K562 (cell line): ENCODE data around the gene MLST8. TPM values are rescaled to one million over a fixed set of nuclear protein-coding genes. Genes with fewer than 3 reads are reported as not detected.

Source experiments
- ATAC-seq: fragments of 200-7000 bp; cut with Tn5 transposase; 3 replicates; pipeline ENCODE4 v1.9.1; 2020; ENCODE audit warnings: moderate library complexity
- BruUV-seq: library from RNA; stranded (reverse); fragments of 400-500 nt; replicated peaks from 2 replicates; lab custom pipeline; 2021; lab: Mats Ljungman, UMichigan
- CTCF ChIA-PET: fragments of 300-600 bp; formaldehyde crosslinking; extraction: SDS; loops from one replicate; lab custom pipeline; 2021; ENCODE audit warnings: low intra/inter-chr PET ratio; lab: Yijun Ruan, JAX
- POLR2A ChIA-PET: fragments of 300-600, 350-650 bp; sonication (Branson Sonifier 250); formaldehyde crosslinking; extraction: SDS; loops from one replicate; lab custom pipeline; 2021; ENCODE audit warnings: antibody characterized with exemption, inconsistent platforms; lab: Yijun Ruan, JAX
- DNase-seq, 4 experiments: peaks; one replicate each; pipeline versions ENCODE4 v3.0.0 to v3.0.0-alpha.2; 2011 to 2018; ENCODE audit warnings: low spot score in 3 of 4, mixed read lengths in 3 of 4; ENCODE audit errors: extremely low read depth in 1 of 4
- FAIRE-seq: peaks from 2 replicates; lab custom pipeline; 2011; peaks lifted over from hg19 to GRCh38; lab: Jason Lieb, UNC
- H2AFZ ChIP-seq: 2 replicates; pipeline ENCODE4 v1.6.0; 2011; ENCODE audit warnings: low read depth, low read length, control low read depth, inconsistent platforms
- H3K27ac ChIP-seq: fragments of 200-600 bp; 3 replicates; pipeline ENCODE4 v1.8.0; 2011; ENCODE audit warnings: low read depth, mild to moderate bottlenecking, control low read depth, inconsistent platforms, low read length, moderate library complexity, mixed read lengths; ENCODE audit errors: extremely low read depth
- H3K27me3 ChIP-seq, 2 experiments: fragments of 300-600 bp in 1 of 2; 2 replicates in 1 of 2; 3 replicates in 1 of 2; pipeline versions ENCODE4 v1.6.0 to v1.8.0; 2011; ENCODE audit warnings: inconsistent platforms in 2 of 2, low read length in 2 of 2, mild to moderate bottlenecking in 1 of 2, mixed read lengths in 1 of 2, moderate library complexity in 1 of 2; ENCODE audit not compliant: control insufficient read depth in 2 of 2, insufficient read depth in 2 of 2
- H3K36me3 ChIP-seq: fragments of 300-600 bp; 3 replicates; pipeline ENCODE4 v1.8.0; 2011; ENCODE audit warnings: mild to moderate bottlenecking, low read length, inconsistent platforms; ENCODE audit not compliant: control insufficient read depth, insufficient read depth
- H3K4me1 ChIP-seq, 2 experiments: fragments of 200-600 bp in 1 of 2; replicated peaks in 1 of 2; 2 replicates in 1 of 2; 3 replicates in 1 of 2; pipeline versions ENCODE4 v1.5.1 to v1.8.0; 2011; ENCODE audit warnings: inconsistent platforms in 2 of 2, low read length in 2 of 2, mild to moderate bottlenecking in 1 of 2, mixed read lengths in 1 of 2, moderate library complexity in 1 of 2; ENCODE audit not compliant: control insufficient read depth in 2 of 2, insufficient read depth in 2 of 2
- H3K4me2 ChIP-seq: 2 replicates; pipeline ENCODE4 v1.6.1; 2011; ENCODE audit warnings: low read length, control low read depth, inconsistent platforms, mixed read lengths; ENCODE audit not compliant: insufficient read depth
- H3K4me3 ChIP-seq: fragments of 200-600 bp; sonication (generic), shearing (Covaris generic); 2 replicates; pipeline ENCODE4 v1.5.1; 2016; ENCODE audit warnings: control low read depth, inconsistent platforms
- H3K79me2 ChIP-seq: fragments of 200-600 bp; 3 replicates; pipeline ENCODE4 v1.8.0; 2011; ENCODE audit warnings: low read length, inconsistent platforms; ENCODE audit not compliant: control insufficient read depth, insufficient read depth
- H3K9ac ChIP-seq, 2 experiments: 2 replicates each; pipeline versions ENCODE4 v1.6.0 to v1.6.1; 2011; ENCODE audit warnings: low read depth in 2 of 2, low read length in 2 of 2, control low read depth in 1 of 2, inconsistent platforms in 1 of 2, mild to moderate bottlenecking in 1 of 2, mixed read lengths in 1 of 2; ENCODE audit not compliant: insufficient read depth in 1 of 2
- H3K9me1 ChIP-seq: one replicate; pipeline ENCODE4 v1.6.0; 2011; ENCODE audit warnings: inconsistent platforms, mild to moderate bottlenecking, low read length, moderate library complexity; ENCODE audit not compliant: control insufficient read depth, insufficient read depth
- H3K9me3 ChIP-seq: replicated peaks from 2 replicates; pipeline ENCODE4 v1.5.1; 2011; ENCODE audit warnings: low read depth, low read length, inconsistent platforms; ENCODE audit not compliant: control insufficient read depth, insufficient read depth
- H4K20me1 ChIP-seq: replicated peaks from 2 replicates; pipeline ENCODE4 v1.6.1; 2011; ENCODE audit warnings: low read length, inconsistent platforms, mixed read lengths; ENCODE audit not compliant: control insufficient read depth, insufficient read depth
- ASH1L ChIP-seq: fragments of 450-650 bp; IDR thresholded peaks from 2 replicates; pipeline ENCODE4 v1.6.1; 2018; ENCODE audit warnings: borderline replicate concordance, mild to moderate bottlenecking, low read depth; ENCODE audit not compliant: partially characterized antibody
- CBX8 ChIP-seq: fragments of 200-600 bp; sonication (generic); IDR thresholded peaks from 2 replicates; pipeline ENCODE4 v1.6.1; 2012; ENCODE audit warnings: borderline replicate concordance, mixed run types, low read depth, mild to moderate bottlenecking, moderate library complexity, mixed read lengths, low read length, control low read depth, inconsistent platforms; ENCODE audit not compliant: poor library complexity, severe bottlenecking; ENCODE audit errors: extremely low read depth
- GATAD2A ChIP-seq: fragments of 450-650 bp; IDR thresholded peaks from 2 replicates; pipeline ENCODE4 v1.6.1; 2017
- GTF2F1 ChIP-seq: IDR thresholded peaks from 2 replicates; pipeline ENCODE4 v1.6.1; 2011; ENCODE audit warnings: low read depth, low read length, improper control_type of control experiment
- IRF2 ChIP-seq: sonication (generic); formaldehyde crosslinking; IDR thresholded peaks from 2 replicates; pipeline ENCODE4 v1.8.1; 2022; ENCODE audit warnings: mild to moderate bottlenecking, missing genetic modification reagents
- KLF10 ChIP-seq: fragments of 250-450 bp; sonication (Bioruptor Pico); IDR thresholded peaks from 2 replicates; pipeline ENCODE4 v1.6.1; 2021; ENCODE audit warnings: matching md5 sums
- MEIS2 ChIP-seq: fragments of 450-650 bp; IDR thresholded peaks from 2 replicates; pipeline ENCODE4 v1.6.1; 2014; ENCODE audit warnings: mild to moderate bottlenecking; ENCODE audit not compliant: partially characterized antibody
- NFXL1 ChIP-seq: fragments of 450-650 bp; formaldehyde crosslinking; IDR thresholded peaks from 2 replicates; pipeline ENCODE4 v1.4.0; 2021; ENCODE audit warnings: mild to moderate bottlenecking
- POLR2G ChIP-seq: fragments of 200-400 bp; formaldehyde crosslinking; IDR thresholded peaks from 2 replicates; pipeline ENCODE4 v1.6.1; 2017; ENCODE audit warnings: low read depth, mild to moderate bottlenecking, antibody characterized with exemption, low read length, moderate library complexity
- ZBTB33 ChIP-seq: sonication (generic); formaldehyde crosslinking; IDR thresholded peaks from 2 replicates; pipeline ENCODE4 v1.8.1; 2023; ENCODE audit warnings: mild to moderate bottlenecking, missing genetic modification reagents
- WGBS: fragments of 100-300 bp; shearing (Covaris generic); methylation state at CpG from one replicate; pipeline ENCODE4 v1.1.6; 2016; ENCODE audit warnings: low coverage, mixed read lengths; ENCODE audit not compliant: insufficient coverage; ENCODE audit errors: missing lambda C conversion rate; 5-methylcytosine and 5-hydroxymethylcytosine counted together
- in situ Hi-C: fragments of 300-500 bp; cut with MboI; formaldehyde crosslinking; loops from 4 replicates; pipeline ENCODE4 v1.15.0; 2018; ENCODE audit warnings: inconsistent platforms, mixed read lengths
- intact Hi-C: fragments of 100-400 bp; cut with micrococcal nuclease; formaldehyde crosslinking; loops from 2 replicates; pipeline ENCODE4 v1.14.2; 2022
- polyA plus RNA-seq, 8 experiments: library from polyadenylated mRNA; depleted of rRNA in 4 of 8; stranded (reverse) in 5 of 8; unstranded in 3 of 8; fragments of >200 nt; fragmentation: Nextera tagmentation in 2 of 8; fragmentation: Illumina TruSeq in 1 of 8; extraction: Ambion mirVana in 2 of 8; extraction: Trizol in 1 of 8; gene quantifications; 2 replicates each; pipeline versions ENCODE4 v1.2.1 to v1.2.3, GENCODE V29; 2011 to 2014; ENCODE audit warnings: inconsistent platforms in 1 of 8, missing spikeins in 1 of 8
- total RNA-seq, 7 experiments: library from RNA; depleted of rRNA in 6 of 7; stranded (reverse); fragments of >200 nt in 6 of 7; fragmentation: Illumina TruSeq in 2 of 7; extraction: Trizol in 2 of 7; gene quantifications; 2 replicates each; pipeline versions ENCODE4 v1.2.1 to v1.2.3, GENCODE V29; 2011 to 2021; ENCODE audit warnings: low replicate concordance in 1 of 7
- TF ChIP-seq, protein P1 (sequence below): IDR thresholded peaks from 2 replicates; pipeline ENCODE4 v1.6.1; 2012; ENCODE audit warnings: low read depth, low read length, improper control_type of control experiment, borderline replicate concordance

MLST8 gene
- total and polyA plus RNA-seq, 9 of the 15 experiments (the other 6 are each of a cell fraction or from before 2014, with no cell fraction given), result 1.5 to 116 (median 43.3) TPM

DNA sequence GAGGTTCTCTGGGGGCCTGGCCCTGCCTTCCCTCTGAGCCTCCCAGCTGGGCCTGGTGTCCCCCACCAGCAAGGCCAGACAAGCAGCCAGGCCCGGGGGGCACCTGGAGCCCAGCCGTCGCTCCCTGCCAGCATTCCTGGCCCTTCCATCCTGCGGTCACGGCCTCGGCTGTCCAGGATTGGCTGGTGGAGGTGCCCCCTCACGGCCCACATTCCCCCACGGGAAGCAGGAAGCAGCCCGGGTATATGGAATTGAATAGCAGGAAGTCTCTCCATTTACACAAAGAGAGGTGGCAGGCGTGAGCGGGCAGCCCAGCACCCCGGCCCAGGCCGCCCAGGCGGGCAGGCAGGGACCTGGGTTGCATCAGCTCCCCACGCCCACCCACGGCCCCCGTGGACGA lies 35.2 kb upstream of the MLST8 start (continued):
- TF ChIP-seq IRF2 (CRISPR knock-in tag) (no peak), GTF2F1 (no peak), ASH1L (no peak), KLF10 (CRISPR knock-in tag) (no peak)
- TF ChIP-seq, protein P1, sequence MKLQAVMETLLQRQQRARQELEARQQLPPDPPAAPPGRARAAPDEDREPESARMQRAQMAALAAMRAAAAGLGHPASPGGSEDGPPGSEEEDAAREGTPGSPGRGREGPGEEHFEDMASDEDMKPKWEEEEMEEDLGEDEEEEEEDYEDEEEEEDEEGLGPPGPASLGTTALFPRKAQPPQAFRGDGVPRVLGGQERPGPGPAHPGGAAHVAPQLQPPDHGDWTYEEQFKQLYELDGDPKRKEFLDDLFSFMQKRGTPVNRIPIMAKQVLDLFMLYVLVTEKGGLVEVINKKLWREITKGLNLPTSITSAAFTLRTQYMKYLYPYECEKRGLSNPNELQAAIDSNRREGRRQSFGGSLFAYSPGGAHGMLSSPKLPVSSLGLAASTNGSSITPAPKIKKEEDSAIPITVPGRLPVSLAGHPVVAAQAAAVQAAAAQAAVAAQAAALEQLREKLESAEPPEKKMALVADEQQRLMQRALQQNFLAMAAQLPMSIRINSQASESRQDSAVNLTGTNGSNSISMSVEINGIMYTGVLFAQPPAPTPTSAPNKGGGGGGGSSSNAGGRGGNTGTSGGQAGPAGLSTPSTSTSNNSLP, result no peak
- TF ChIP-seq, all 486 proteins: peak for 0

- peaks cover 5% of the 10 kb centered on the region; the same call in 2 of the 3 replicates for H3K79me2 ChIP-seq
- DNase-seq (no peak), FAIRE-seq (no peak), ATAC-seq (no peak)
- H4K20me1 ChIP-seq, result no peaks in the 10 kb centered on the region
- H3K27me3 ChIP-seq, result no peaks in the 10 kb centered on the region
- ChIA-PET POLR2A (no interaction called here), CTCF (no interaction called here)
- H3K36me3 ChIP-seq, result peaks cover 83% of the 10 kb centered on the region
- no peak overlapping the region for H2AFZ ChIP-seq
- H3K4me1 ChIP-seq, result peaks cover 0 to 44% of the 10 kb centered on the region in 2 experiments; a peak in 1 of 5 replicates
- H3K4me3 ChIP-seq, result no peak overlapping the region
- H3K9me3 ChIP-seq, result no peaks in the 10 kb centered on the region
- H3K4me2 ChIP-seq, result no peak overlapping the region
- no TSS peak for BruUV-seq
- in situ Hi-C loops, result no loop called here
- peak; percentile 90 for TF ChIP-seq ZBTB33
- no peak for TF ChIP-seq NFXL1 (CRISPR knock-in tag)
- TF ChIP-seq MEIS2, result no peak
- peak; percentile 31 for TF ChIP-seq POLR2G
- TF ChIP-seq CBX8, result no peak
- TF ChIP-seq GATAD2A, result no peak
- H3K9me1 ChIP-seq, result no peaks in the 10 kb centered on the region
- 96% methylated on average over 16 of the region's 47 CpGs for WGBS
- no peak overlapping the region for H3K27ac ChIP-seq
- intact Hi-C loops, result no loop called here
- H3K9ac ChIP-seq, result no peak overlapping the region; a peak in 1 of 4 replicates
Observed at GRCh38 chr16:2170587-2171435, 34.4 kb upstream of the MLST8 start.
